Upper lobe of left lung (tissue), 4 donors: ENCODE data around the gene PRM1.

Experiments used
- CTCF ChIP-seq, 6 experiments: fragments of 450-650 bp in 4 of 6; fragments of 200-600 bp in 2 of 6; sonication (generic) in 2 of 6; IDR thresholded peaks; one replicate each; pipeline ENCODE4 v1.5.1; 2016 to 2019; ENCODE audit warnings: antibody characterized with exemption in 6 of 6
- EP300 ChIP-seq, 4 donors: sonication (generic); formaldehyde crosslinking; IDR thresholded peaks; one replicate each; pipeline ENCODE4 v1.5.1; 2017; ENCODE audit warnings: antibody characterized with exemption in 4 of 4, control low read depth in 2 of 4
- POLR2A ChIP-seq, 4 donors: fragments of 450-650 bp; IDR thresholded peaks; one replicate each; pipeline ENCODE4 v1.5.1; 2016 to 2017; ENCODE audit warnings: antibody characterized with exemption in 4 of 4, mild to moderate bottlenecking in 2 of 4

- TF ChIP-seq CTCF (IDR thresholded peaks at IDR 0.05) (no peak), POLR2A (IDR thresholded peaks at IDR 0.05) (no peak), EP300 (IDR thresholded peaks at IDR 0.05) (no peak)
Observed at GRCh38 chr16:11315510-11315909, 34.4 kb upstream of the PRM1 start.
